Pons (tissue), 1 donor: ENCODE results near the gene ADGRG6.

Experiments
- DNase-seq: peaks from one replicate; pipeline ENCODE4 v3.0.0-alpha.2; 2016; ENCODE audit warnings: low spot score

Gene ADGRG6

DNA sequence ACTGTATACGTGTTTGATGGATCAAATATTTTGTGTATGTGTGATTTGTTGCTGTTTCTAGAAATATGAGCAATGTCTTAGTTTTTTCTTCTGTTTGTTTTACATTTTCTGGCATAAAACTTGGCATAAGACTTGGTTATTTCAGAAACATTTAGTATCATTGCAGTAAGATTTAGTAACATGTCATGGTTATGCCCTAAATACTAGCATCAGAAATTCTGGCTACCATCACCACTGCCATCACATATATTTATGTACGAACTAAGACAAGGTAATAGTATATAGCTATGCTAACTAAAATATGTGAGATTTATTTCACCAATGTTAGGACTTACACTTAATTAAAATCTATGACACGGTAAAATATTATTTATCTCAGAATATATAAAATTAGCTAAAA lies 10.3 kb upstream of the ADGRG6 start:
- no peak for DNase-seq

DNA sequence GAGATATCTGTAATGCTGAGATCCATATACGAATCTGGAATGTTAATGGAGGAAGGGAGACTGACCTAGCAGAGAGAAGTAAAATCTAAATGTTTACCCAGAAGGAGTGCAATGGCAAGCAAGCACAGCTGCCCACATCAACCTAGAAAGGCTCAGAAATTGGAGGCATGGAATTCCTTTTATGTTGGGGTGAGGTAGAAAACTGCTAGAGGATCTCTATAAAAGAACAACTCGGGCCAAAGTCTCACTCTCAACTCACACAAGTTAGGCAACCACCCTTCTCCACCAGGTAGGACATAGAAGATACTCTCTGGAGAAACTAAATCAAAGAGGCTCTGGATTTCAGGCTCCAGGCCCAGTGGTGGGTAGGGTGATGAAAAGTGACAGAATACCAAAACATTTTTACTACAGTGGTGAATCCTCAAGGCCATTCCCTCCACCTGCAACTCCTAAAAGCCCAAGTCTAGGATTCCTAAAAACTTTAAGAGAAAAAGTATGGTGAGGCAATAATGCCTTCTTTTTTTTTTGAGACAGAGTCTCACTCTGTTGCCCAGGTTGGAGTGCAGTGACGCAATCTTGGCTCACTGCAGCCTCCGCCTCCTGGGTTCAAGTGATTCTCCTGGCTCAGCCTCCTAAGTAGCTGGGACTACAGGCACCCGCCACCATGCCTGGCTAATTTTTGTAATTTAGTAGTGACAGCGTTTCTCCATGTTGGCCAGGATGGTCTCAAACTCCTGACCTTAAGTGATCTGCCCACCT lies 9.5 kb upstream of the ADGRG6 start:
- no peak for DNase-seq

DNA sequence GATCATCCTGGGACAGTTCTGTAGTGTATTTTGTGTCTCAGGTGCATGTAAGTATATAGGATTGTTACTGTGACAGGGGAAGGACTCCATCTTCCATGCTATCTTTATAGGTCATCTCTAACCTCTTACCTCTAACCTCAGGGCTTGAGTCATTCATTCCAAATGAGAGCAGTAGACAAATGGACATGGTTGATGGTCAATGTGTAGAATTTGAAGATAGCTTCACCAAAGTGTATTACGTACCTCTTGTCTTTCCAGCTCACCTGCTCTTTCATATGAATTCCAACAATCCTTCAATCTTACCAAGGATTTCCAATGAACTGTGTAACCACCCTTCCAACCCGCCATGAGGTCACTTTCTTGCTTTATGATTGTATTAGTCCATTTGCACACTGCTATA lies 8.7 kb upstream of the ADGRG6 start:
- DNase-seq: no peak

DNA sequence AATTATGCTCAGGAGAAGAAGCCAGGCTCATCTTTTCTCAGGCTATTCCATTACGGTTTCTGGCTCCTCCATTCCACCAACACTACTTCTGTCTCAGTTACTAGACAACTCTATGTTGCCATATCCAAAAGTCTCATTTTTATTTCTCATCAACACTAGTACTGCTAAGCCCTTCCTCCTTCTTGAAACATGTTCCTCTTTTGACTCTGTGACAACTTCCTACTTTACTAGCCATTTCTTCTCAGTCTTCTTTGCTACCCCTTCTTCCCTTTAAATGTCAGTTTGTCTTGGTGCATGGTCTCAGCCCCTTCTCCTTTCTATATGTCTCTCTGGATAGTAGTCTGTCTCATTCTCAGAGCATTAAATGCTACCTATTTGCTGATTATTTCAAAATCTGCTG lies 7.1 kb upstream of the ADGRG6 start:
- peak; percentile 65 for DNase-seq

DNA sequence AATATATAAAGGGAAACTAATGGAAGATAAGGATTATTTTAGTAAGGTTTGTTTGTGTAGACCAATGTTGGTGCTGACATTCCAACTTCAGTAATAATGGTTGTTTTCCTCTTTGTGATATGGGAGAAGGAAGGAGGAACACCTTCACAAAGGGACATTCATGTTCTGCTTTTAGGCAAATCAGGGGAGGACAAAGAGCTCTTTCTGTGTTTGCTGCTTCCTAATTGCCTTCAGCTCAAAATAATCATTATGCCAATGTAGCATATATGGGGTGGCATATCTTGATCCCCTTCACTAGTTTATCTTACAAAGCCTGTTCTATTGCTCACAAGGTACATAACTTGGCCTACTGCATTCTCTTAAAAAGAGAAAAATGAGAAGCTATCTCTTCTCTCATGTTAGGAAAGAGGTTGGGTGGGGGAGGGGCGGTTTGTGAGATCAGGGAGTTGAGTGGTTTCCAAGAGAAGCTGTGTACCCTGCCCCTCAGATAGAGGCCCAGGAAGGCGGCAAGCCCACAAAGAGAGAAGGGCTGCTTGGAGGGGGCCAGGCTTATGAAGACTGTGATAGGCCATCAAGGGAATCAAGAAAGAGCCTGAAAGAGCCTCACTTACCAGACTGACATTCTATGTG lies 4.7 kb upstream of the ADGRG6 start:
- DNase-seq: no peak

DNA sequence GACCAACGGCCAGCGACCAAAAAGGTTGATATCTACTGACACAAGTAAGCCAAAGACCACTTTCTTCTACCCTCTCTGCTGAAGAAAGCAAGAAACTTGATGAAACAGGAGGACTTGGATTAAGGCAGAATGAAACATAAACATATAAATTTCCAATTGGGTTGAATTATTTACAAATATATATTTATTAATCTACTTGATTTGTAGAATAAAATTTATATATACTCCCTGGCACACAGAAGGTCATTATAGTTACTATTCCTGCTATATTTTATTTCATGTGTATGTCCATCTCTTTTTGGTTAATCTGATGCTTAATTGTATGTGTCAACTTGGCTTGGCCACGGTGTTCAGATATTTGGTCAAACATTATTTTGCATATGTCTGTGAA lies 4.2 kb upstream of the ADGRG6 start:
- no peak for DNase-seq

DNA sequence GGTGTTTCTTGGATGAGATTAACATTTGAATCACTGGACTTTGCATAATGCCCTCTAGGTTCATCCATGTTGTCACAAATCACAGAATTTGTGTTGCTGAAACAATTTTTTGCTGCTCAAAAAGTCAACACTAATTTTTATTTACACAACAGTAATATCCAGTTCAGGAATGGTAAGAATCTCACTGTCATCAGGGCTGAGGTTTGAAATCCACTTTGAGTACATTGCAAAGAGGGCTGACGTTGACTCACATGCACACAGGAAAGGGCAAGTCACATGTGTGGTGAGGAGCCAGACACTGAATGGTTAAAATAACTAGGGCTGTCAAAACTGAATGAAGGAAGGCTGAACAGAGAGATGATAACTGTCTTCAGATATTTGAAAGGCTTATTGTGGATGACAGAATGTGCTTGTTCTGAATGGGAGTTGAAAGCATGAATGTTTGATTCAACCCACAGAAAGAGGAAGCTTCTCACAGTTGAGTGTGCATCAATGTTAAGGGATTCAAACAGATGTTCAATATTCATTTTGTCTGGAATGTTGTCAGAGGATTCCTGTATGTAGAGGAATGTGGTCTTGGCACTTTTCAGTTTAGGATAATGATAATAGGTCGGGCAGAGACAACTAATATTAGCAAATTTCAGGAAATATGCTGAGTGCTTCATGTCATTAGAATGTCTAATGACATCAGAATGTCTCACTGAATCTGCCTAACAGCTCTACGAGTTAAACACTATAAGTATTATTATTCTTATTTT lies 3.6 kb upstream of the ADGRG6 start:
- peak; percentile 28 for DNase-seq

DNA sequence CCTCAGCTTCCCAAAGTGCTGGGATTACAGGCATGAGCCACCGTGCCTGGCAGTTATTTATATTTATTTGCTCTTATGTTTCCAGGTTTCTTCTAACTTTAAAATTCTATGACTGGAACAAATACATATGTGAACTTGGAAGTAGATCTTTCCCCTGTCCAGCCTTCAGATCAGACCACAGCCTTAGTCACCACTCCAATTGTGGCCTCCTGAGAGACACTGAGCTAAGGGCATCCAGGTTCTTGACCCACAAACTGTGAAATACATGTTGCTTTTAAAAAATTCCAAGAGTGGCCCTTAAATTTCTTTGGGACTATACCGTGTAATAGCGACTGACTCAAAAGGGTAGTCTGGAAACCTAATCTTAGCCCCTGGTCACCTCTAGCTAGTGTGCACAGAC lies 1.5 kb upstream of the ADGRG6 start:
- DNase-seq: no peak

DNA sequence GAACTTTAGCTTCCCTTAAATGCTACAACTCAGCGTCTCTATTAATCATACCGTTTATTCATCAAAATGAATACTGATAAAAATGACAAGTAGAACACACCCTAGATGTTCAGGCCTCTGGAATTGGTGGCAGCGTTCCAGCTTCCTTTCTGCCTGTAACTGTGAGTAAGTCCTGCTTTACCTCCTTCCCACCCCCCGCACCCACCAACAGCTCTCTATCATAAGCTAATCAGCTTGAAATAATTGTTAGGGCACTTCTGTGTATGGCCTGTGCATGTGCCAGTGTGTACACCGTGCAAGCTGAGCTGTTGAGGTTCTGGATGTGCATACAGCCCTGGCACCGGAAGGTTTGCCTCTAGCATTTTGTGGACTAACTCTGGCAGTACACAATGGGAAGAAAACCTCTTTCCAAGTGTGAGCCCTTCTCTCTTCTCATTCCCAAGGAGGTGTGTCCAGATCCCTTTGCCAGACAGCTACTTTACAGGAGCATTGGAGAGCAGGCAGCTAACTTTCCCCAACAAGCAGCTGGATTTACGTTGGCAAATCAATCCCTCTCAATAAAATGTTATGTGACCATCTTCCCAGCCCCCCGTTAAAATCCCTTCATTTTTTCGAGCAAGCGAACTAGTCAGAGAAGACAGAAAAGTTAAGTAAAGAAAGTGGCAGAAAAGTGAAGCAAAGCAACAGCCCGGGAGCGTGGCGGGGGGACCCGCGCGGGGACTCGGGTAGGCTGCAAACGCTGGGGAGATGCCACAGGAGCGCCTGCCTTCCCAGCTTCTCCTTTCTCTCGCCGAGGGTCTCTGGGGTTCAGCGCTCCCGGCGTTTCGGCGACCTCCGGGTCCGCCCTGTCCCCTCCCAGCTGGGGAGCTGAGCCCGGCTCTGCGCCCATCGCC lies 803 bp upstream of the ADGRG6 start:
- no peak for DNase-seq

DNA sequence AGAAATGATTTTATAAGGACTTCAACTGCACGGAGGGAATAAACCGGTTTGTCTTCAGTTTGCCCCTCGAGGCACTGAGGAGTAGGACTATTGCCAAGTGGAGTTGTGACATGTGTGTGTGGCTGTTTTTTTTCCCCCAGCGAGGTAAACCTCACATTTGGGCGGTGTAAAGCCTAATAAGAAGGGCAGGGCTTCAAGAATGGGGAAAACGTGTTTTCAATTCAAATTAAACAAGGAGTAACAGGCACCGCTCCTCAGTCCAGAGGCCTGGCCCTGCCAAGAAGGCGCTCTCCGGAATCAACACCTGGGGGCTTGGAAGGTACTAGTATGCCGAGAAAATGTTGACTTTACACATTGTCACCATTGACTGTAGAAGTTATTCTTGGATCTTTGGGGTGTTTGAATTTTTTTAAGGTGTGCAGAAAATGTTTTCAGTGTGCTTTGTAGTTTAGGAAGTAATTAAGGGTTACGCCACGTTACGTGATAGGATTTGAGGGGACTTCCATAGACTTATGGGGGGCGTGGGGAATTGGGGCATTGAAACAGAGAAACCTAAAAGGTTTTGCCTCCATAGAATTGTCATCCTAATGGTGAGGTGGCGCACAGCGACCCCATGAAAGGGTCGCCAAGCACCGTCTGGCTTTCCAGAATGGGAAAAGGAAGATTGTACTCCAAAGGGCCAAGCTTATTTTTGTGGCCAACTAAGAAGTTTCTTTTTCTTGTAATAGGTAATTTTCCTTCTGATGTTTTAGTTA lies 791 bp downstream of the ADGRG6 start:
- no peak for DNase-seq

DNA sequence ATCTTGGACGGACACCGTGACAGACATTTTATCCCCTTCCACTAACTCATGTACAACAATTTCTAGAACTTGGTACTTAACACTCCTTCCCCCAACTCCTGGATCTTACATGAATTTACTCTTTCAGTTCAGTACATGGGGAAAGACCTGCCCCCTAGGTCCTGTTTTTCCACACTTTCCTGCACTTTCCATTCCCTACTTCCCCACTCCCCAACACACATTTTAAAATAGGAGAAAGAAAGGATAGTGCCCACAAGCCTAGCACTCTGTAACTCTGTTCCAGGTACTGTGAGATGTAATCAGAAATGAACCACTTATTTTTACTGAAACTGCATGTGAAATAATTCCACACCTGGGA lies 1.3 kb downstream of the ADGRG6 start:
- DNase-seq: no peak

DNA sequence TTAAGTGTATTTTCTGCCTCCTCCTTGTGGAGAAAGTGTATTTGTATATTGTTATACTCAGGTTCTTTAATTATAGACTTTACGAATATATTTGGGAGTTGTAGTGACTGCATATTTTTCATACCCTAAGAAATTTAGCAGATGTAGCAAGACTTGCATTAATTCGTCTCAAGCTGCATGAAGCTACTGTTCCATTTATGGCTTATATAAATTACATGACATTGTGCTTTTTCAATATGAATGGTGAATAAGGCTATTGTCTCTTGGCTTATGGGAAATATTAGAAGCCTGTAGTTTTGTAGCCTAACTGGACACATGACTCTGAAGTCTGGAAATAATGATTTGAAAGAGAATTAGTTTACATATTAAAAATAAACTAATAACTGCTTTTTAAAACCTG lies 2.4 kb downstream of the ADGRG6 start:
- DNase-seq: no peak

DNA sequence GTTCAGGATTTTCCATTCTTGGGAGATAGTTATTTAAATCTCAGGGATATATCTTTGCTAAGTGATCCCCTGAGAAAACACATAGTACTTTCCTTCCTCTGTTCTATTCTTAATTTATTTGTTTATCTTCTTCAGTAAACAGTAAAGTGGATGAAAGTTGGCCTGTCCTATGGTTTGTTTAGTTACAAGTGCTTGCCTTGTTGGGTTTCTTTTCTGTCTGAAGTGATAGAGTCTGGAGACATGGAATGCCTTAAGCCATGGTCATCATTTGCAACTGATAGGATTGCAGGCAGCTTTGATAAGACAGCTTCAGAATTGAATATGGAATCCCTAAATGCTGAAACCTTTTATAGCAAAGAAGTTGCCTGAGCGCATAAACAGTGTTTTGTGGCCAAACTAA lies 4.9 kb downstream of the ADGRG6 start:
- no peak for DNase-seq

DNA sequence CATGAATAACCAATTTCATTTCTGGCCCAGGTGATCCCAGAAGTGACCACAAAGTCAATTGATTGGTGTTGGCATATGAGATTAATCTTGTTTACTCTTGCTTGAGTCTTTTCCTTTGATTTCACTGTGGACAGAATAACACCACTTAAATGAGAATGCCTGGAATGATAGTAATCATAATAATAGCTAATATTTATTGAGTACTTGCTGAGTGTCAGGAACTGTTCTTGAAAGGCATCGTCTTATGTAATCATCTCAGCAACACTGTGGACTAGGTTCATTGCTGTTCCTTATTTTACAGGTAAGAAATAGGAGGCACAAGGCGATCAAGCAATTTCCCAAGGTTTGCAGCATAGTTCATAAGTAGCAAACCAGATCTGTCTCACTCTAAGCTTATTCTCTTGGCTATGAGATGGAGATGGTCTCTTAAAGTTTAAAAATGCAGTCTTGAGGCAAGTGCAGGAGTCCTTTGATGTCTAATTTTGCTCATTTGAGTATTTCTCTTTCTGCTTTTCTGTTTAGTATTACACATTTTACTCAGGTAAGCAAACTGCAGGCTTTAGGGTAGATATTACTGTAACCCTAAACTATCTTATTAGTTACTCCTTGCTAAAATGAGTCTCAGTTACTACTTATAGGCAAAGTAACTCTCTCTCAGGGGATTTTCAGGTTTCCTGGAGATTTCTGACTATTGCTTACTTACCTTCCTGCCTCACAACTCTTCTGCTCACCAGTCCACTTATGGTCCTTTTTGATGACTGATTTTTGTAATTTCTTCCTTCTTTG lies 6.3 kb downstream of the ADGRG6 start:
- DNase-seq: no peak

DNA sequence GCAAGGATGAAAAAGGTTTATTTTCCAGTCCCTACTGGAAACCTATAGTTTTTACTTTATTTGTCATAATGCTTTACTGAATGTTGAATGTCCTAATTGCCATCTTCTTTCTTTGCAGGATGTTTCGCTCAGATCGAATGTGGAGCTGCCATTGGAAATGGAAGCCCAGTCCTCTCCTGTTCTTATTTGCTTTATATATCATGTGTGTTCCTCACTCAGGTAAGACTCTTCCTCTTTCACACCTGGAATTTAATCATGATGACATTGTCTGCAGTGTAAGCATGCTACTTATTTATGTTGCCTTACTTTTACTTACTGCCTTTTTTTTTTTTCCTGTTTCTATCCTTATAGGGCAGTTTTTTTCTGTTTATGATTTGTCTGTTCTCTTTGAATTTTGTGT lies 7.6 kb downstream of the ADGRG6 start:
- no peak for DNase-seq

DNA sequence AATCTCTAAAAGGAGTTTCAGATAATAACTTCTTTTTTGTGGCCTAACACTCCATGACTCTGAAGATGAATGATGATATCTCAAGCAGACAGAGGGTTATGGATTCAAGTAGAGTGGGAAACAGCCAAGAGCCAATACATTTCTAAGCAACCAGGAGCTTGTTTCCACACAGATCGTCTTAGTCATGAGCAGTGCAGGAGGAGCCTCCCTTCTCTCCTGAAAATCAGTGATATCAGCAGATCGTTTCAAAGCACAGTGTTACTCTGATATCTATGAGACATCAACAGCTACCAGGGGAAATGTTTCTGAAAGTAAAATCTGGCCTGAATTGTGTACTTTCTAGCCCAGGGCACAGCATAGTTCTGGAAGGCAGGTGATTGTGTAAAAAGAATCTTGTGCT lies 11.5 kb downstream of the ADGRG6 start:
- no peak for DNase-seq

DNA sequence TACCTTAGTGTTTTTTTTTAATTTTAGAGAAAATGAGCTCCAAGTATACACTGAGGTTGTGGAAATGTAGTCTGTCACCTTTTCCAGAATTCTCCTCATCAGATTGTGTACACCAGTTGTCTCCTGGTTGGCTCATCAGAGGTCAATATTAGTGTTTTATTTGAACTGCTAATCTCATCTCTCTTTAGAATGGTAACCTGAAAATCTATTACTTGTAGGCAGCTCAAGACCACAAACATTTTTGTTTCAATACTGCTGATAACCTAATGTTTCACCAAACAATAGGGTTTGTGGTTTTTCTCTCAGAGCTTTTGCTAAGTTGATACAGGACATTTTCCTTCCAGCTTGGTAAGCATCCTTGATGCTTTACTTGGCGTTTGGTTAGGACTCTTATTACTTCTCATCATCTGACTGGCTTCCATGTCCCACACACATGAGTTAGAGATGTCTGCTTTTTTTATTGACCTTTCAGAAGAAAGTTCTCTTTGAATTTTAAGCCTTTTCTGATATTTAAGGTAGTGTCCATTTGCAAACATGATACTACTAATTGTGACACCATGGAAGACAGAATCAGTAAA lies 15.1 kb downstream of the ADGRG6 start:
- DNase-seq: no peak

DNA sequence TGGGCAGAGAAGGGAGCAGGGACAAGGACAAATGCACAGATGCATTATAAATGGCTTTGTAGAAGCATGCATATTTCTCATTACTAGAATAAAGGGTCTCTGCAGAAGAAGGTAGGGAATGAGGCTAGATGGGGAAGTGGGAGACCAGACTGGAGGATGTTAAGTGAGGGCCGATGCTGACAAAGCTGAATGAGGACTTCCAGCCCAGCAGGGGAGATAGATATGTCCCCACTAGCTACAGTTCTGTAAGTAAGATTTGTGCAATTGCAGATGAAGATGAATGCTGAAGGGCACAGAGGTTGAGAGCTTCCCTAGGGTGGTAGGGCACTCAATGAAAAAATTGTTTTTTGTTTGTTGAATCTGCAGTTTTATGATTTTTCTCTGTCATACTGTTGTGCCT lies 16.9 kb downstream of the ADGRG6 start:
- no peak for DNase-seq

DNA sequence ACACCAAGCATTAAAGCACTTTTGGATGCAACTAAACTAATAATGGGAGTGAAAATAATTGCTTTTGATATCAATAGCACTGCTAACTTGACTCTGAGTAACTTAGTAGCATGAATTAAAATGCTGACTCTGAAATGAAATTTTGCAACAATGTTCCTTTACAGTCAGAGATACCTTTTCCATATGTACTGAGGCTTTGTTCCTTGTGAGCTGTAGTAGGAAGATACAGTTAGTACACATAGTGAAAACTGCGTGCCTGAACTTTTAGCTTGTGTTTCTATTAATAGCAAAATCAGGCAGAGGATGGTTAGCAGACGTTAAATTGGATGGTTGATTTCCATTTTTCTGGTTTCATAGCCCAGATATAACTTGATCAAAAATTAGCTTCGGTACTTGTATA lies 18.6 kb downstream of the ADGRG6 start:
- no peak for DNase-seq

DNA sequence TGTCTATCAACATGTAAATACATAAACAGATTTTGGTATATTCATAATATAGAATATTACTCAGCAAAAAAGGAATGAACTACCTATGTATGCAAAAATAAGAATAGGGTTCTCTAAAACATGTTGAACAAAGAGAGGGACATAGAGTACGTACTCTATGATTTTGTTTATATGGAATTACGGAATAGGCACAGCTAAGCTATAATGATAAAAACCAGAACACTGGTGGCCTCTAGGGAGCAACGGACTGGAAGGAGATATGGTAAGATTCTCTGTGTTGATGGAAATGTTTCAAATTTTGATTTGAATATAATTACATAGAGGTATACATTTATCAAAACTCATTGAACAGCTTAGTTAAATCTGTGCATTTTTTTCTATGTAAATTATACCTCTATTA lies 19.6 kb downstream of the ADGRG6 start:
- DNase-seq: no peak

DNA sequence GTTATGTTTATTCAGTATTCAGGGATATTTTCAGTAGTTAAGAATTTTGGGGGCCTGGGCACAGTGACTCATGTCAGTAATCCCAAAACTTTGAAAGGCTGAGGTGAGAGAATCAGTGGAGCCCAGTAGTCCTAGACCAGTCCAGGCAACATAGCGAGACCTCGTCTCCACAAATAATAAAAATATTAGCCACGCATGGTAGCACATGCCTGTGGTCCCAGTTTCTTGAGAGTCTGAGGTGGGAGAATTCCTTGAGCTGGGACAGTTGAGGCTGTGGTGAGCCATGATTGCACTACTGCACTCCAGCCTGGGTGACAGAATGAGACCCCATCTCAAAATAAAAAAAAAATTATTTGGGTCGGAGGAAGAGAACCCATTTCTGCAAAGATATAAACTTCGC lies 20.3 kb downstream of the ADGRG6 start:
- no peak for DNase-seq
